HG03097 (cell line): ENCODE data around the gene GNL2.
"Not testable (repeated sequence)": the region's sequence is repeated elsewhere in the genome, so short reads cannot be mapped to it uniquely, and the experiment has no call there.

ENCODE experiments used
- ATAC-seq: cut with Tn5 transposase; IDR thresholded peaks from one replicate; pipeline ENCODE4 v1.9.1; 2021; ENCODE audit not compliant: unreplicated experiment, low FRiP score

The GNL2 gene

GRCh38 chr1:37518241-37518640, 77.5 kb downstream of the GNL2 start:
- not testable (repeated sequence) for ATAC-seq

DNA sequence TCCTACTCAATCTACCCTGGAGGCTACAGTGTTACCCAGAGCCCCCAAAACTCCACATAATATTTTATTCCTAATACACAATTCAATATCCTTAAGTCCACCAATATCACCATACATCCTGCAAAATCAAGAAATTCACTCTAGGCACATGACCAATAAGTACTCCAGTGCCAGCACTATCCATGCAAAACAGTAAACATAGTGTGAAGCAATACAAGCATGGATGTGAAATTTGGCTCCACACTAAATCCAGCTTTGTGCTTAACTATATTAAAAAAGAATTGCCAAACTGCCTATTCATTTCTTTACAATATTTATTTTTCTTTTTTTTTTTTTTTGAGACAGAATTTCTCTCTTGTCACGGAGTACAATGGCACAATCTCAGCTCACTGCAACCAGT, 78.2 kb downstream of the GNL2 start:
- ATAC-seq, result no peak
